ENCODE data around the gene PIGW. TPM values are rescaled to one million over a fixed set of nuclear protein-coding genes. Genes with fewer than 3 reads are reported as not detected.
A peak's percentile ranks its signal among the peaks of the same experiment; 100 is the strongest.
"Not testable (repeated sequence)": the region's sequence is repeated elsewhere in the genome, so short reads cannot be mapped to it uniquely, and the experiment has no call there.

PIGW gene
- total RNA-seq, 1 donor from 2014 or later = 8.9 TPM

GRCh38 chr17:36507266-36507665 lies 27.5 kb upstream of the PIGW start:
- DNase-seq (ENCODE audit: low spot score) = peak; percentile 35

DNA sequence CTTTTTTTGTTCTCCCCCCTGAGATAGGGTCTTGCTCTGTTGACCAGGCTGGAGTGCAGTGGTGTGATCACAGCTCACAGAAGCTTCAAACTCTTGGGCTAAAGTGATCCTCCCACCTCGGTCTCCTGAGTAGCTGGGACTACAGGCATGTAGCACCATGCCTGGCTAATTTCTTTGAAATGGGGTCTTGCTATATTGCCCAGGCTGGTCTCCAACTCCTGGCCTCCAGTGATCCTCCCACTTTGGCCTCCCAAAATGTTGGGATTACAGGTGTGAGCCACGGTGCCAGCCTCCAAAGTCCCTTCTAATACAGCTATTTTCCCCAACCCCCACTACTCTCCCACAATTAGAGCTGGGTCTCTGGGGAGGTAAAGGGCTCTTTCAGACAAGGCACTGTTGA lies 26.3 kb upstream of the PIGW start:
- DNase-seq (ENCODE audit: low spot score) = not testable (repeated sequence)

DNA sequence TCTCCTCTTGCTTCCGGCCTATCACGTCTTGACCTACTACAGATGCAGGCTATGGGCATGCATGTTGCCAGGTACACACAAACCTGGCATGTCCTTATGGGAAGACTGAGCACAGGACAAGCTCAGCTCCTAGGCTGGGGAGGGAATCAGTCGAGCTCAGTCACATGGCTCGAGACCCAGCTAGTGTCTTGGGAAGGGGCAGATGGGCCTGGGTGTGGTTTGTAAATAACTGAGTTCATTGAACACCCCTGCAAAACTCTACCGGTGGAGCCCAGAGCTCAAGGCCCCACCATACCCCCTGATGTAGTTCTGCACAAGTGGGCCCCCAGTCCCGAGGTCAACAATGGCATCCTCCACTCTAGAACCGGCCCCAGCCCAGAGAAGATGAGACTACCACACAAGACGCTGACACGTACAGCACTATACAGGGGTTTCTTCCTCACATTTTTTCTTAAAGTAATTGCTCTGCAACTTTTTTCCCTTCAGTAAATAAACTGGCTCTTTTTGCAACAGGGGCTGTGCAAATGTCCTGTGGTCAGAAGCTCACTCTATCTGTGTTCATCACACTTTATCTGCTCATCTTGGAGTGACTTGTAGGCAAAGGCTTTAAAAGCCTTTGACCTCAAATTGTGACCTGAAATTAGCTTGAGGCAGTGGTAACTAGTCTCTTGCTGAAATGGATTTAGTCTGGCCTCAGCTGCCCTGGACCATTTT lies 25.4 kb upstream of the PIGW start:
- DNase-seq (ENCODE audit: low spot score) = peak; percentile 75

DNA sequence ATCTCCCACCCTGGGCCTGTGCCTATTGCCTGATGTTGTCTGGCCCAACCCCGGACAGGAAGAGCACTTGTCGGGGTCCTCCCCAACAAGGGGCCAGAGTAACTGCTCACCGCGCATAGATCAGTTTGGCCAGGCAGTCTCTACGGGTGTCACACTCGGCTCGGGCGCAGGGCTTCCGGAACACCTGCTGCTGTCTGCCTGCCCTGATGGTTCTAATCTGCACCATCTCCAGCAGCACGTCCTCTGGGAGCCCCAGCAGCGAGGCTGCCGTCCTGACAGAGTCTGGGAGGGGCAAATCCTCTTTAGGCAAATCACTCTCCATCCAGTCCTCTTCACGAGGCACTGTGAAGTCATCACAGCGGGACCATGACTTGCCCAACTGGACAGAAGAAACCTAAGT lies 24.2 kb upstream of the PIGW start:
- DNase-seq (ENCODE audit: low spot score) = peak; percentile 59

GRCh38 chr17:36511216-36511615 lies 23.6 kb upstream of the PIGW start:
- peak; percentile 87 for DNase-seq (ENCODE audit: low spot score)

DNA sequence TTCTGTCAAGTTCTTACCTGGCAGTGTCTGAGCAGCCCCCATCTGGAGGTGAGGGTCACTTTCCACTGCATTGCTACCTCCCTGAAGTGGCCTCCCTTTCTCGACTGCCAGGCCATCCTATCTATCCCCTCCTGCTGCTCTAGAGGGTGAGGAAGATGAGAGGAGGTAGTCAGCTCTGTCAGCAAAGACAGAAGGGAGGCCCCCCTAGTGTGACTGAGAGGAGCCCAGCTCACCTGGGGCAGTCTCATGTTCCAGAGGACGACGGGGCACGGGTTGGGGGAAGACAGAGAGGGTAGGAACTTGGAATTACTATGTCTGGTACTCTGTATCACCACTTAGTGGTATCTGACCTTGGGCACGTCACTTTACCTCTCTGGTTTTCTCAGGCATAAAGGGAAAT lies 22.1 kb upstream of the PIGW start:
- peak; percentile 69 for DNase-seq (ENCODE audit: low spot score)

DNA sequence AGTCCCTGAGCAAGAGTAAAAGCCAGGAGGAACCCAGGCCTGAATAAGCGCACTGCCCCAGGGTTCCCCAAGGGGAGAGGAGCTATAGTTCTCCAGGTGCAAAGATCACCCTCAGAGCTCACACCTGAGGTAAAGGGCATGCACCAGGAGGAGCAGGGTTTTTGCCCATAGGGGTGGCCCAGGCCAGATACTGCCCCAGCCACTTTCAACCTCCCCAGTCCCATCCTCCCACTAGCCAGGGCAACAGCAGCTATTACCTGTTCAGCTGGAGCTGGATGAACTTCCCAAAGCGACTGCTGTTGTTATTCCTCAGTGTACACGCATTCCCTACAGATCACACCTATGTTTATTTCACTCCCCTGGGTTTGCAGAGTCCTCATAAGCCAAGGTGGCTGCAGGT lies 19.9 kb upstream of the PIGW start:
- peak; percentile 64 for DNase-seq (ENCODE audit: low spot score)

DNA sequence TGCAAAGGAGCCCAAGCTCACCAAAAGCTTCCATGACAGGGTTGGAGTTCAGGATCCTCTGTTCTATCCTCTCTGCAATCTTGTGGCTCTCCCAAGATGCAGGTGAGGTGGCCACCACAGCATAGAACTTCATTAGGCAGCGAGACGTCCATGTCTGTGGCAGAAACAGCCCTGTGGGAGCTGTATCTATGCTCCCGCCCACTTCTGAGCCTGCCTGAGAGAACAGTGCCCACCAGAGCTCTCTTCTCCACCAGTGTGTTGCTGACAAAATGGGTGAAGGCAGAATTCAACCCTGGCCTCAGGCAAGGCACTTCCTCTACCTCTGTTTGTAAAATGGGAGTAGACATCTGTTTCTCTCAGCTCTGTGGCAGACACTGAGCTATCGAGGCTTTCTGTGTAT lies 18.9 kb upstream of the PIGW start:
- DNase-seq (ENCODE audit: low spot score) = no peak

- DNase-seq (ENCODE audit: low spot score) = no peak
Observed at GRCh38 chr17:36523113-36523512, 11.7 kb upstream of the PIGW start.

GRCh38 chr17:36524428-36524876 lies 10.3 kb upstream of the PIGW start:
- peak; percentile 59 for DNase-seq (ENCODE audit: low spot score)

GRCh38 chr17:36525113-36525512 lies 9.7 kb upstream of the PIGW start:
- DNase-seq (ENCODE audit: low spot score) = no peak

DNA sequence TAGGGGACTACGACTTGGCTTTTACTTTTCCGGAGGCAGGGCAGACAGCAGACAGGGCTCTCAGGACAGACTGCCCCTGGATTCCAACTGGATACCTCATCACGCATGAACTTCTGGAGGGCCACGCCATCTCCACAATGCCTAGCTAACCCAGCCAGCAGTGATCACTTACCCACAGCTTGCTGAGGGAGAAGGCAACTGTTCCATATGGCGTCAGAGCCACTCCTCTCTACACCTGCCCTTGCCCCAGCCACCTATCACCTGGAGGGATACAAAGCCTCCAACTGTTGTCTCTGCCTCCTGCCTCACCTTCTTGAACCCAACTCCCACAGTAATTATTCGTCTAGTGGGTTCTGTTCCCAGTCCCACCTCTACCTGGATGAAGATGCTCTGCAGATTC lies 8.9 kb upstream of the PIGW start:
- peak; percentile 45 for DNase-seq (ENCODE audit: low spot score)

GRCh38 chr17:36527621-36528250 lies 7.1 kb upstream of the PIGW start:
- DNase-seq (ENCODE audit: low spot score) = peak; percentile 47

- DNase-seq (ENCODE audit: low spot score) = no peak
Observed at GRCh38 chr17:36529121-36529520, 5.7 kb upstream of the PIGW start.

DNA sequence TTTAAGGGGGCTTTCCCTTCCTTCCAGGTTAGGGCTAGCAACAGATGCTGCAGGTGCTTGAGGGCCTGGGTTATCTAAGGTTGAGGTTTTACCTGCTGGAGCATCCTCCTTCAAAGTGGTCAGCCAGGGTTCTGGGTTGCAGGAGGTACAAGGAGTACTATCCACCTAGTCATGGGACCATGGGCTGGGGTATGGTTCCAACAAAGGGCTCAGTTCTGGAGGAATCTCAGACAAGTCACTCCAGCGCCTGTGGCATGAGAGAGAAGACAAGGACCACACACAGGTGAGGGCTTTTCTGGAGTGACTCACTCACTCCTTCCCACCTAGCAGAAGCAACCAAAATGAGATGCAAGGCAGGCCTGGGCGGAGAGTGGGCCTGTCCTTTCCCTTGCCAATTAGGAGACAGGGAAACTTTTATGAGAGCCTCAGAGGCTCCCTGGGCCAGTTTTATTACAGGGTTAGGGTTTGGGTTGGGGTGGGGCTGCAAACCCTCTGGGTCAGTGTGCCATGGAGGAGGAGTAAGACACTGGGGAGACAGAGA lies 2.3 kb upstream of the PIGW start:
- DNase-seq (ENCODE audit: low spot score) = peak; percentile 55

DNA sequence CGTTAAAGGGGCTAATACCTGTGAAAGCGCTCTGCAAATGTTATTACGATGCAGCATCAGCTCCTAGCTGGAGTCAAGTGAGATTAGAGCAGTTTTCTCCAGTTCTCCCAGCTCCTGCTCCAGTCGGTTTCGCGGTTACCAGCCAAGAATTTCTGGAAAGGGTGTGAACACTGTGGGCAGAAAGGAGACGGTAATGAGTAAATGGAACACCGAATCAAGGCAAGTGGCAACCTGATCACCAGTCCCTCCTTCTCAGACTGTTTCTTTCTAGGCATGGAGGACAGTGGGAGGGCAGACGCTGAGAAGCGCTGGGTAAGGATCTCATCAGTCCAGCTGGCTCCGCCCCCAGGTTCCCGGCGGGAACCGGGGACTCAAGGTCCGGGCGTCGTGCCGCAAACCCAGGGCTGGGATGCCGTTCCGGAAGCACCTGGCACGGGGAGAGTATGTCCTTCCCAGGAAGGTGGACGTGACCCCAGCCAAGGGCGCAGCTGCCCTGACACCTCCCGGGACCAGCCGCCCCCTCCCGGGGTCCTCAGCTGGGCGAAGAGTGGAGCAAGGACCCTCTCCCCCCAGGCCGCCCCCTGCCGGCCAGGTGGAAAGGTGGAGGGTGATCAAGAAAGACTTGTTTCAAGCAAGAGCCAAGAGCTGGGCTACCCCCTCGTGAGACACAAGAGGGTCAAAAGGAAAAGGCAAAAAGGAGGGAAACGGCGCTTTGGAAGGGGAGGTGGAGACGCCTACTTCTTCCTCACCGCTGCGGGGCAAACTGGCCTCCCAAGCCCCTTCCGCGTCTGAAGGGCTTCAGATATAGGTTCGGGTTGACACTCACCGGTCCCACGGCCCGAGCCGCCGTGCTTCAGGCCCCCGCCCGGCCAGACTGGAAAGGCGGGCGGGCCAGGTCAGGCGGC lies 600 bp upstream of the PIGW start:
- peak; percentile 91 for DNase-seq (ENCODE audit: low spot score)

DNA sequence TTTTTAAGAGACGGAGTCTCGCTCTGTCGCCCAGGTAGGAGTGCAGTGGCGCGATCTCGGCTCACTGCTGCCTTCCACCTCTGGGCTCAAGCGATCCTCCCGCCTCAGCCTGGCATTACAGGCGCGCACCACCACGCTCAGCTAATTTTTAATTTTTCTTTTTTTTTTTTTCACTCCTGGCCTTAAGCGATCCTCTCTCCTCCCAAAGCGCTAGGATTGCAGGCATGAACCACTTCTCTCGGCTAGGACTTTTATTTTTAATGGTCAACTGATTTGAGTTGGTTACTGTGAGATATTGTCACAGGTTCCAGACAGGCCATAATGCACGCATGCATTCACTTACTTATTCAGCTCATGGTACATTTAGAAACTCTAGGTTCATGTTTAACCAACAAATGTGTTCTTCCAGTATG lies 888 bp downstream of the PIGW start:
- DNase-seq (ENCODE audit: low spot score) = no peak

GRCh38 chr17:36540696-36541095 lies 5.9 kb downstream of the PIGW start:
- no peak for DNase-seq (ENCODE audit: low spot score)

GRCh38 chr17:36542755-36543154 lies 8.0 kb downstream of the PIGW start:
- DNase-seq (ENCODE audit: low spot score) = no peak

DNA sequence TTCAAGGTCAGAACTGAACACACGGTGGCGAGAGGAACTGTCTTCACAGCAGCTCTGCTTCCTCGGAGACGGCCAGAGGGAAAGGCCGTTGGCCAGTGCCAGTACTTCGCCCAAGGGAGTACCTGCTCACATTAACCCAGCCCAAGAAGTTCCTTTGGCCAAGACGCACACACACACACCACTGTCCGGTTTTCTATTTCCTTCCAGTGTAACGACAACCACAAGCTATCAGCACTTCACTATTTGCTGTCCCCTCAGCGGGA lies 9.2 kb downstream of the PIGW start:
- no peak for DNase-seq (ENCODE audit: low spot score)

GRCh38 chr17:36544307-36545076 lies 9.7 kb downstream of the PIGW start, which contains the start of gene GGNBP2:
Gene GGNBP2, plus strand, starts transcription at chr17:36544919. Its CDS starts 806 bp downstream, at chr17:36545725.
- peak; percentile 99 for DNase-seq (ENCODE audit: low spot score)
